ENCODE data around the gene P4HTM.

DNA sequence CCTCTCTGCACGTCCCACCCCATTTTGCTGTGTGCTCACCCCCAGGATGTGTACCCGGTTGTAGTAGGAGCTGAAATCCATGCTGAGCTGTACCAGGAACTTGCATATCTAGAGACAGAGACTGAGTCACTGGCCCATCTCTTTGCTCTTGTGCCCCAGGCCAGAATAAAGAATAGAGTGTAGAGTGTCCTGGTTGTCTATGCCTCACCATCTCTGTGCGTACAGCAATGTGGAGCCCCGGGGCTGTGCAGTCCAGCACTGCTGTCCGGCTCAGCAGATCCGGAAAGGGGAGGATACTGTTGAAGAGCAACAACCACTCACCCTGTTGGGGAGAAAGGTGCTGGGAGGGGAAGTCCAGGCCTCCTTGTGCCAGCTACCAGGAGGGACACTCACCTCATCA lies 25.7 kb downstream of the P4HTM start:
- TF ChIP-seq, protein P1, sequence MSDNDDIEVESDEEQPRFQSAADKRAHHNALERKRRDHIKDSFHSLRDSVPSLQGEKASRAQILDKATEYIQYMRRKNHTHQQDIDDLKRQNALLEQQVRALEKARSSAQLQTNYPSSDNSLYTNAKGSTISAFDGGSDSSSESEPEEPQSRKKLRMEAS (IDR thresholded peaks at IDR 0.05; ENCODE audit: insufficient read depth, insufficient read length), result no peak
- TF ChIP-seq CTCF (IDR thresholded peaks at IDR 0.05; ENCODE audit: extremely low read depth in 1 of 2, insufficient read depth in 1 of 2, low read depth in 1 of 2, low read length in 2 of 2) (no peak), POLR2AphosphoS5 (IDR thresholded peaks at IDR 0.05; ENCODE audit: insufficient read depth, low read depth, low read length) (no peak), EZH2 (IDR thresholded peaks at IDR 0.05; ENCODE audit: borderline replicate concordance, low read depth, low read length, severe bottlenecking) (no peak)

Measured in endothelial cell of umbilical vein (primary cell).